AG04449 (cell line): Measurements from ENCODE around the gene MRPL27.

Experiments
- CTCF ChIA-PET: fragments of 350-600 bp; formaldehyde crosslinking; extraction: SDS; loops from one replicate; lab custom pipeline; 2021; ENCODE audit warnings: antibody characterized with exemption; lab: Yijun Ruan, JAX
- POLR2A ChIA-PET: fragments of 400-600, 350-600 bp; formaldehyde crosslinking; extraction: SDS; loops from one replicate; lab custom pipeline; 2020; ENCODE audit warnings: antibody characterized with exemption, inconsistent platforms; lab: Yijun Ruan, JAX
- DNase-seq: peaks from one replicate; pipeline ENCODE4 v3.0.0-alpha.2; 2010; ENCODE audit warnings: low read depth, low spot score
- H3K4me3 ChIP-seq: 2 replicates; pipeline ENCODE4 v1.5.1; 2011; ENCODE audit warnings: low read depth, mild to moderate bottlenecking, control low read depth, low read length
- CTCF ChIP-seq: IDR thresholded peaks from one replicate; pipeline ENCODE4 v1.5.1; 2011; ENCODE audit warnings: mild to moderate bottlenecking, moderate library complexity, low read length, control low read depth, inconsistent platforms; ENCODE audit not compliant: insufficient read depth; ENCODE audit errors: missing control alignments

Gene MRPL27

DNA sequence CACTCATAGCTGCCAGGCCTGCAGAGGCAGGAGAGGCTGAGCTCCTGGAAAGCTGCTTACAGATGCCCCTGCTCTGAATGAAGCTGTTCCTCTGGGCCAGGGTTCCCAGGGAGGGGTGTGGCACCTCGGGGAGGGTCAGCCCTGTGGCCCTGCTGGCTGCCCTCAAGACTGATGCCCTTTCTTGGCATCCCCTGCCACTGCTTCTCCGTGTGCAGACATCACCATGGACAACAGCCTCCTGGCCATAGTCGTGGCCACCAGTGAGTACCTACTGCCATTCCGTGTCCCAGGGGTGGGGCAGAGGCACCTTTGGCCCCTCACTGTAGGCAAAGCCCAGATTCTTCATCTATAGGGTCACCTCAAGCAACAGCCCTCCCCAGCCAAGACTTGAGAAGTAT lies 8.9 kb downstream of the MRPL27 start:
- no peak overlapping the region for H3K4me3 ChIP-seq
- no peak for TF ChIP-seq CTCF
- no peak for DNase-seq
- POLR2A ChIA-PET, result no interaction called here
- CTCF ChIA-PET, result interaction anchor here (0.9 to 9.3 kb wide), 7 partner anchors 10 to 269 kb away, joined by 3 to 116 read pairs (median 4); partner anchors contain the start of genes PDK2, RSAD1 and XYLT2

DNA sequence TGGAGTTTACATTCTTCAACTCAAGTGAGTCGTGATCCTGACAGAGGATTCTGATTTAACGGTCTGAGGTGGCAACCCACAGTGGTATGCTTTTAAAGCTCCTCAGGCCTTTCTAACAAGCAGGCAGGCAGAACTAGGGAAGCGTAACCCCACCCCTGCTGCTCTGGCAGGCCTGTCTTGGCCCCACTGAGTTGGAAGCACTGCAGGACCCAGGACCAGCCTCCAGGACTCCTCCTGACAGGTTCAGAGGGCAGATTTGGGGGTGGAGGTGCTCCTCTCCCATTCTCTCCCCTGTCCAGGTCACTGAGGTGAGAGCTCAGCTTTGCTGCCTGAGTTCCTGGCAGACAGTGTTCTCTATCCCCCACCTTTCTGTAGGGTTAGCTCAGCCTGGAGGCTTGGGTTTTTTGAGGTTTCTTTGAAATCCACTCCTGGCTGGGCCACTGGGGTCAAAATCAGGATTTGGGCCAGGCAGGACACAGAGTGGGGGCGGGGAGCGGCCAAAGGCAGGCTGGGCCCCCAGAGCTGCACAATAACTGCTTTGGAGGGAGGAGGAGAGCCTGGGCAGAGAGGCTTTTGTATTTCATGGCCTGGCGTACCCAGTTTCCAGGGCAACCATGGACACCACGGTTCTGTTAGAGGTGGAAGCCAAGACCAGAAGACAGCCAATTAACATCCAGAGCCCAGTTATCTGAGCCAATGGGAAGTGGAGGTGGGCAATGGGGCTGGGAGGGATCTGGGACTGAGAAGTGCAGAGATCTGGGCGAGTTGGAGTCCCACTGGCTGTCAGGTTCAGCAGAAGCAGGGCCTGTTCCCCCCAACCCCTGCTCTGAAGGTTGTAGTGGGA lies 9.5 kb downstream of the MRPL27 start:
- H3K4me3 ChIP-seq, result no peak overlapping the region
- CTCF ChIA-PET, result interaction anchor here (0.6 to 9.3 kb wide), 12 partner anchors 8 to 269 kb away, joined by 3 to 116 read pairs (median 6); partner anchors contain the start of genes EME1, LRRC59, MRPL27 and PDK2
- POLR2A ChIA-PET, result no interaction called here
- no peak for TF ChIP-seq CTCF
- no peak for DNase-seq

DNA sequence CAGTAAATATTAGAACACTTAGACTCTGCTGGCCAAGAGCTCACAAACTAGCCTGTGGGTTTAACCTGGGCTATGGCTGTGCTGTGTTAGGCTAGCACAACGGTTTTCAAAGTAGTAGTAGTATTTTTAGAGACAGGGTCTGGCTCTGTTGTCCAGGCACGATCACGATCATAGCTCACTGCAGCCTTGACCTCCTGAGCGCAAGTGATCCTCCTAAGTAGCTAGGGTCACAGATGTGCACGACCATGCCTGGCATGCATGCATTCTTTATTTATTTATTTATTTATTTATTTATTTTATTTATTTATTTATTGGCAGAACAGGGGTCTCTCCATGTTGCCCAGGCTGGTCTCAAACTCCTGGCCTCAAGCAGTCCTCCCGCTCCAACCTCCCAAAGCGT lies 10.3 kb downstream of the MRPL27 start:
- ChIA-PET CTCF (interaction anchor here (0.6 to 9.3 kb wide), 35 partner anchors 8 to 751 kb away, joined by 3 to 116 read pairs (median 4); partner anchors contain the start of genes EME1, LRRC59, MRPL27 and RSAD1), POLR2A (interaction anchor here (1.7 kb wide), 1 partner anchor 14 kb away, joined by 8 read pairs; no protein-coding TSS in a partner anchor)
- DNase-seq, result no peak
- H3K4me3 ChIP-seq, result no peak overlapping the region
- no peak for TF ChIP-seq CTCF

GRCh38 chr17:50361561-50362480 lies 11.2 kb downstream of the MRPL27 start:
- no peak overlapping the region for H3K4me3 ChIP-seq
- ChIA-PET POLR2A (interaction anchor here (1.7 kb wide), 1 partner anchor 14 kb away, joined by 8 read pairs; no protein-coding TSS in a partner anchor), CTCF (interaction anchor here (0.7 to 9.3 kb wide), 37 partner anchors 7 to 750 kb away, joined by 3 to 116 read pairs (median 4); partner anchors contain the start of genes EME1, LRRC59, MRPL27 and RSAD1)
- TF ChIP-seq CTCF, result peak; percentile 80
- DNase-seq, result no peak

DNA sequence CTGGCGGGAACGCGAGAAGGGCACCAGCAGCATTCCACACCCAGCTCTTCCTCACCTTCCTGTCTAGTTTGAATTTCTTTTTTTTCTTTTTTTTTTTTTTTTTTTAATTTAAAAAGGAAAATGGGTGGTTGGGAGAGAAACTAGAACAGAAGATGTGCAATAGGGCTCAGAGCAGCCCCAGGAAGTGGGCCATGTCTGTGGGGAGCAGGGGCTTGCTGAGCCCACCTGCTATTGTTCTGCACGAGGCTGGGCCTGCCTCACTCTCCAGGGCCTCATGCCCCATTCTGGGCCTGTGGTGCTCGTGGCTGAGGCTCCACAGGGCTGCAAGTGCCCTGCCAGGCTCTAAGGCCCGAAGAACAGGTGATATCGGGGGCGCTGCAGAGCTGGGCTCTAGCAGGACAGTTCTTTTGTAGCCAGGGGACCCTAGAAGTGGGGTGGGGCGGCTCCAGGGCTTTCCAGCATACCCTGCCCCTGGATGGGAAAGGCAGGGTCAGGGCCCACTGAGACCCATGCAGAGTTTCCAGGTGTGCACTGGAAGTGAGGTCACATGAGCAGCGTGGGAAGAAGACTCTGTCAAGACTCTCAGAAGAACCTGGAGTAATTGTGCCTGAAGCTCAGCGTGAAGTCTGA lies 12.4 kb downstream of the MRPL27 start:
- CTCF ChIA-PET, result interaction anchor here (1.2 to 9.3 kb wide), 7 partner anchors 11 to 266 kb away, joined by 4 to 116 read pairs (median 21); partner anchors contain the start of genes EME1, LRRC59, MRPL27 and RSAD1

More for the DNA sequence above, 12.4 kb downstream of the MRPL27 start:
- POLR2A ChIA-PET, result interaction anchor here (1.7 kb wide), 1 partner anchor 12 kb away, joined by 8 read pairs; no protein-coding TSS in a partner anchor
- DNase-seq, result no peak
- no peak for TF ChIP-seq CTCF
- no peak overlapping the region for H3K4me3 ChIP-seq
